GM19240 (cell line): ENCODE results near the gene GUCY1A1.
"Not testable (repeated sequence)": the region's sequence is repeated elsewhere in the genome, so short reads cannot be mapped to it uniquely, and the experiment has no call there.

ENCODE experiments used
- DNase-seq: peaks from one replicate; pipeline ENCODE4 v3.0.0; 2011; ENCODE audit warnings: low spot score; ENCODE audit not compliant: insufficient read length

GUCY1A1 gene

GRCh38 chr4:155666344-155667221 is at the start of gene GUCY1A1:
GUCY1A1 (plus strand) TSS chr4:155666848; CDS start chr4:155696868, 30,020 bp downstream.
- DNase-seq, result no peak

- DNase-seq, result no peak
These were observed 49.4 kb upstream of the GUCY1A1 start for GRCh38 chr4:155617296-155617695.

DNA sequence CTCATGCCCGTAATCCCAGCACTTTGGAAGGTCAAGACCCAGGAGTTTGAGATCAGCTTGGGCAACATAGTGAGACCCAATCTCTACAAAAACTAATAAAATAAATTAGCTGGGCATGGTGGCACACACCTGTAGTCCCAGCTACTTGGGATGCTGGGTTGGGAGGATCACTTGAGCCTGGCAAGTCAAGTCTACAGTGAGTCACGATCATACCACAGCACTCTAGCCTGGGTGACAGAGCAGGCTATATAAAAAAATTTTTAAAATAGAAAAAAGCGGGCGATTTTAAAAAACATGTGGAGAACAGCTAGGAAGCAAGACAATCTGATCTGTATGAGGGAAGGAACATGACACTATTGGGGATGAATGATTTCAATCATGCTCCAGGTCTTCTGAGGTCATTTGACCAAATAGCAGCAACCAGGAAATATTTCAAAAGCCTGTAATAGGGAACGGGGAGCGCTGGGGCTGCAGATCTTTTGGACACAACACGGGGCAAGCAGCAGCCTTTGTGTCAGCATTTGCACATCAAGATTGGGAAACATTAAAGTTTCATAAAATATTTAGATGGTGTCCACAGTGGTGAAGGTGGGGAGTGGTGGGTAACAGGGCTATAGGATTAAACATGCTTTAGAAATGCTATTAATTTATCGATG is 48.3 kb upstream of the GUCY1A1 start:
- no peak for DNase-seq

DNA sequence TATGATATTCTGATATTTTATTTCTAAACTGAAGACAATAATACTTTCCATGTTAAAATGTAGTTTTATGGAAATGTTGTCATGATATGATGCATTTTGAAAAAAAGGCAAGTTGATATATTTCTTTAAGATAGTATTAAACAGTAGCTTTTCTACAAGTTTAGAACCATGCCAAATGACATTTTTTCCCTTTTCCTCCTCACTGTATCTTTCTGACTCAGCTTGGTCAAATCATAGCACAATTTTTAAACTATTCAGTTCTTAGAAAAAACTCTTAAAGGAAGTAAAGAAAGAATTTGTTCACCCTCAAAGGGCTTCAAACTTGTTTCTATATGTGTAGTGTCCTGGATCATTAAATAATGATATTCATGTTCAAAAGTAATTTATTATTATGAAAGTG is 46.0 kb upstream of the GUCY1A1 start:
- no peak for DNase-seq

DNA sequence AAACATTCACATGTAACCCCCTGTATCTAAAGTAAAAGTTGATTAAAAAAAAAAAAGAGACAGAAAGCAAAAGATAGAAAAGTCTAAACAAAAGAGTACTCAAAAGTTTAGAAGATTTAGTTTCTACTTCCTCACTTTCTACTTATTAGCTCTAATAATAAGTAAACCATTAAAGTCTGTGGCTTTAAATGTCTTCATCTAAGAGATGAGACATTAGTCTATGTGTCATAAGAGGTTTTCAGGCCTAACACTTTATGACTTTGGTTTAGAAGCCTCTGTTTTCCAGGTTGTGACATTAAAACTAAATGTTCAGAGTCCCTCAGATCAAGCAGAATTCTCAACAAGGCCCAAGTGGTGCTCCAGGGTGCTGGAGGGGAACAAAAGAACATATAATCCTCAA is 42.2 kb upstream of the GUCY1A1 start:
- no peak for DNase-seq

- DNase-seq, result no peak
These were observed 40.1 kb upstream of the GUCY1A1 start for GRCh38 chr4:155626561-155626960.

DNA sequence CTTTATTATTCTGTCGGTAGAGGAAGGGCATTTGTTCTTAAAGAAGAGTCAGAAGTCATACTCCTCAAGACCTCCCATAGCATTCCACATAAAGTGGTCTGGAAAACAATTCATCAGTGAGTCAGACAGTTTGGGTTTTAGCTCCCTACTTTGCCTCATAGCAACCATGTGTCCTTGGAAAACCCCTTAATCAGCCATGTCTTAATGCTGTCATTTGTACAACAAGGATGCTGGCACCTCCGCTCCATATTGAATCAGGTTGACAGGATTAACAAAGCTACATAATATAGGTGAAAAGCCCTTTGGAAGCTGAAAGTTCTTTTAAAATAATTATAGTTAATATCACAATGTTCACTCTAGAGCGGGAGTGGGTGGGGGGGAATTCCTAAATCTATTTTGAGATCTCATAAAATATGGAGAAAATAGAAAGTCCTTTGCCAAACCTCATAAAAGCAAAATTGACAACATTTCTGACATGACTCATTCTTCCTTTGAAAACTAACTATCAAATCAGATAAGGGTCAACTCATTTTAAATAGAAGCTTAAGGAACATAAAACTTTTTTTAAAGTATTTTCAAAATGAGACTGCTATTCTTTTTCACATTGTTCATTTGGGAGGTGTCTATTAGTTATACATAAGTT is 37.3 kb upstream of the GUCY1A1 start:
- no peak for DNase-seq

DNA sequence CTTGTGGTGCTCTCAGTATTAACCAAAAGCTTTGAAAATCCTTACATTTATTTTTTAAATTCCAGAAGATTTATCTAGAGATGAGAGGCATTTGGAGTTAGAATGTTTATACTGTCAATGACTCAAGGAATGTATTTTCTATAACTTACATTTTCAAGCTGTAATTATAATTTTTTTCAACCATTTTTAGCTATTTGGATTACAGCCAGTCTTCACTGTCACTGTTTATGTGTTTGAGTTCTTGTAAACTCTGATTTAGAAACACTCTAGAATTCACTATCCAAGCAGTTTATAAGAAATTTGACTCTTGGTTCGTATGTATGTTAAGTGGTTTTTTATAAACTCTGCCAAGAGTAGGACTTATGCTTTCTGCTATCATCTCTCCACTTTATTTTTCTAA is 36.7 kb upstream of the GUCY1A1 start:
- DNase-seq, result no peak

DNA sequence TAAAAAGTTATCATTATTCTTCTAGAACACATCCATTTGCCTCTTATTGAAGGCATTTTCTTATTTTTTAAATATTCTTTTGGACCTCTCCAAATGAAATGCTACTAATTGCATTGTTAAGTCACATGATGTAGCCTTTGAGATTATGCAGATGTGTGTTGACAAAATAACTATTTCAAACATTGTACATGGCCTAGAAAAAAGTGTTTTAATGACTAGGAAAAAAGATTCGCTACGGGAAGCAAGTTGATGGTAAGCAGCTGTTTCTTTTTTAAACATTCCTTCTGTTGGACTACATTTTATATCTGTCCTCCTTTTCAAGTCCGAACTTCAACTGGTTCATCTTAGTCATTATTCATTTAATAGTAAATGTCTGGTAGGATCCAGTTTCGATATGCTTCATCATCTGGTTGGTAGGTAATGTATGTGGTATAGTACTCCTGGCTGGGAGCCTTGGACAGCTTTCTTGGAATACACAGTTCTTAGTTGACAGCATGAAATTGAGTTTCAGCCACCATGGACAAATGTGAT is 34.3 kb upstream of the GUCY1A1 start:
- no peak for DNase-seq

DNA sequence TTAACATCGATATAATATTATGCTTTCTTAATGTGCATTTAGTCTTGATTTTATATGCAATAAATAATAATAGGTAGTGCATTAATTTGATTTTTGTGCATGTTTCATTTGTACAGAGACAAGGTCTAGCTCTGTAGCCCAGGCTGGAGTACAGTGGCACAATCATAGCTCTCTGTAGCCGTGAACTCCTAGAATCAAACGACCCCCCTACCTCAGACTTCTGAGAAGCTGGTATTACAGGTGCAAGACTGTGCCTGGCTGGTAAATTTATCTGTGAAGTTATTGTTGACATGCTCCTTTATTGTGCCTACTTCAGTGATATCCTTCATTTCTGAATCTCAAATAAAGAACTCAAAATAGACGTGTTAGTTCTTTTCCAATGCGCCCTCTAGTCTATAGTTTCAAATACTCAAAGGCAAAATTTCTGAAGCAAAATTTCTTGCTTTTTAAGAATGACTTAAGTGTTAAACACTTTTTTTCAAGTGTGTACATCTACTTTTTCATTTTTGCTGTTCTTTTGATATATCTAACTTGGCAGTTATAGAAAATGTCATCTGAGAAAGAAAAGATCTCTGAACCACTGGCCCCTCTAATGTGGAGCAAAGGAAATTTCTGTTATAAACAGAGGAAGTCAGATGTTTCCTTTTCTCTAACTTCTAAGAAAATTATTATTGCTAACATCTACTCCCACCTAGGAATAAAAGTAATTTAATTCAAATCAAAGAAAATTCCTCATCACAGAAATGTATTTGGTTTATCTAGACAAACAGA is 28.3 kb upstream of the GUCY1A1 start:
- no peak for DNase-seq

DNA sequence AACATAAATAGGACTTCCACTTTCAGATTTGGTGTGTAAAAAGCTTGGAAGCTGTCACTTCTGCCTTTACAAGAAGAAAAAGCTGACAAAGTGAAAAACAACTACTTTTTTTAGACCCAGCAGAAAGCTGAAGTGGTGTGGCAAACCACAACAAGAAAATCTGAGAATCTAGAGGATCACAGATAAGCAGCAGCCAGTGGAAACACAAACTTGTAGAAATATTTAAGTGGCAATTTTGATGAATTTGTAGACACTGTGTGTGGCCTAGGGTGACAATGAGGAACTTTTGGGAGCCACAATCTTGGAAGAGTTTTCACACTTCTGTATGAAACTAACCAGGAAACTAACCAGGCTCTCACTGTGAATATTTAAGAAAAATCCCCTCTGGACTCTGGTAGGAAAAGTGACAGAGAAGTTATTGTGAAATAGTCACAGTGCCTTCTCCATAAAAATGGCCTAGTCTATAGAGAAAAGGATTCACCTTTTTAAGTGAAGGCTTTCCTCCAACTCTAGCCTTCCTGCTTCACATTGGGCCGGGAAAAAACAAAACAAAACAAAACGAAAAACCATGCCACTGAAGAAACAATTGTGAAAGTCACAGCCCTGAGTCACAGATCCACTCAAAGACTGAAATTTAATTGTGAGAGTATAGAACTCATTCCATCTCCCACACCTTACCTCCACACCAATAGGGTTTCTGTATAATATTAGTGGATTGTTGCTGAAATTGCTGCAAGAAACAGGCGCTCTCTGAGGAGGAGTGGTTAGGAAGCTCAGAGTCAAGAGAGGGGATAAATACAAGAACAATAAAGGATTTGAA is 26.7 kb upstream of the GUCY1A1 start:
- no peak for DNase-seq

DNA sequence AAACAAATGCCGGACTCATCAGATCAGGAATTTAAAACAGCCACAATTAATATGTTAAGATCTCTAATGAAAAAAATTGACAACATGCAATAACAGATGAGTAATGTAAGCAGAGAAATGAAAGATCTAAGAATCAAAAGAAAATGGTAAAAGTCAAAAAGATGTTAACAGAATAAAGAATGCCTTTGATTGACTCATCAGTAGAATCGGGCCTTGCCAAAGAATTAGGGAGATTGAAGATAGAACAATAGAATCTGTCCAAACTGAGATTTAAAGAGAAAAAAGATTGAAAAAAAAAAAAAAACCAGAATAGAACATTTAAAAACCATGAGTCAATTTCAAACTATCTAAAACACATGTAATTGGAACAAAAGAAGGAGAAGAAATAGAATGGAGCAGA is 25.9 kb upstream of the GUCY1A1 start:
- no peak for DNase-seq

- no peak for DNase-seq
These were observed 23.6 kb upstream of the GUCY1A1 start for GRCh38 chr4:155643087-155643486.

DNA sequence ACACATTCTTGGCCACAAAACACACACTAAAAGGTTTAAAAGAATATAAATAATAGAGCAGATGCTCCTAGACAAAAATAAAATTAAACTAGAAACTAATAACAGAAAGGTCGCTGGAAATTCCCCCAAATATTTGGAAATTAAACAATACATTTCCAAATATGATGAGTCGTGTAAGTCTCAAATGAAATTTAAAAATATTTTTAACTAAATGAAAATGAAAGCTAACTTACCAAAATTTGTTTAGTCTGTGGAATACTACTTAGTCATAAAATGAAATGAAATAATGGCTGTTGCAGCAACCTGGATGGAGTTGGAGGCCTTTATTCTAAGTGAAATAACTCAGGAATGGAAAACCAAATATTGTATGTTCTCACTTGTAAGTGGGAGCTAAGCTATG is 20.6 kb upstream of the GUCY1A1 start:
- no peak for DNase-seq

GRCh38 chr4:155650785-155651184 is 15.9 kb upstream of the GUCY1A1 start:
- not testable (repeated sequence) for DNase-seq

DNA sequence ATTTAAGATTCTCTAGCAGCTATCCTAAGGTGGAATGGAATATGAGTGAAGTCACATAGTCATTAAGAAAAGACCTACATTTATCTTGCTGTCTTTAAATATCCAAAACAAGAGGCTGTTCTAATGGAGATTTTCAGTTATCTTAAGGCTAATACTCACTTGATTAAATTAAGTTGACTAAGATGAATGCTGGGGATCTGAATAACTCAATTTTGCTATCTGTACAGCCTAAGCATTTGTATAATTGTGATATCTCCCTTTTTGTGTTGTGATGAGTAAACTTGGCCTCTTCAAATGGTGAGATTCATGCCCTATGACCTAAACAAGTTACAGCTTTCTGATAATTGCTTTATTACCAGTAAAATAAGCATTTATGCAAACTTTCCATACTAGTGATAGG is 13.6 kb upstream of the GUCY1A1 start:
- DNase-seq, result no peak

GRCh38 chr4:155656025-155656424 is 10.6 kb upstream of the GUCY1A1 start:
- DNase-seq, result no peak

GRCh38 chr4:155657169-155657568 is 9.5 kb upstream of the GUCY1A1 start:
- no peak for DNase-seq

GRCh38 chr4:155657985-155658680 is 8.5 kb upstream of the GUCY1A1 start:
- no peak for DNase-seq

- DNase-seq, result no peak
These were observed 8.0 kb upstream of the GUCY1A1 start for GRCh38 chr4:155658681-155659064.
